SK-N-SH (cell line): ENCODE measurements around the gene ABCA7.

Experiments used
- EP300 ChIP-seq, 2 experiments: IDR thresholded peaks; 2 replicates each; pipeline versions ENCODE4 v1.4.0 to v1.6.1; 2012; ENCODE audit warnings: borderline replicate concordance in 1 of 2, low read depth in 1 of 2, low read length in 1 of 2
- EZH2phosphoT487 ChIP-seq: fragments of 200-600 bp; sonication (generic); IDR thresholded peaks from 2 replicates; pipeline ENCODE4 v1.6.1; 2017; ENCODE audit warnings: low read depth, mixed run types, mild to moderate bottlenecking, antibody characterized with exemption, moderate library complexity, borderline replicate concordance
- GATA2 ChIP-seq: sonication (generic); formaldehyde crosslinking; IDR thresholded peaks from 2 replicates; pipeline ENCODE4 v1.5.0; 2020; ENCODE audit warnings: mild to moderate bottlenecking, missing genetic modification reagents
- NRF1 ChIP-seq: IDR thresholded peaks from 2 replicates; pipeline ENCODE4 v1.6.1; 2012; ENCODE audit warnings: low read depth, mild to moderate bottlenecking, low read length
- POLR2AphosphoS5 ChIP-seq: IDR thresholded peaks from 2 replicates; pipeline ENCODE4 v1.6.1; 2012; ENCODE audit warnings: low read depth, low read length
- SMC3 ChIP-seq: IDR thresholded peaks from 2 replicates; pipeline ENCODE4 v1.6.1; 2012; ENCODE audit warnings: low read depth, low read length, improper control_type of control experiment
- TAF1 ChIP-seq: IDR thresholded peaks from 2 replicates; pipeline ENCODE4 v1.6.1; 2012; ENCODE audit warnings: low read depth, mild to moderate bottlenecking, low read length, moderate library complexity, borderline replicate concordance
- YY1 ChIP-seq: IDR thresholded peaks from 2 replicates; pipeline ENCODE4 v1.4.0; 2012; ENCODE audit warnings: low read depth, mild to moderate bottlenecking
- TF ChIP-seq, protein P1 (sequence below): IDR thresholded peaks from 2 replicates; pipeline ENCODE4 v1.4.0; 2012; ENCODE audit warnings: low read depth
- TF ChIP-seq, protein P2 (sequence below): fragments of 200-600 bp; sonication (generic); IDR thresholded peaks from 2 replicates; pipeline ENCODE4 v1.6.1; 2017; ENCODE audit warnings: antibody characterized with exemption, mild to moderate bottlenecking, moderate library complexity
- TF ChIP-seq, protein P3 (sequence below): IDR thresholded peaks from 2 replicates; pipeline ENCODE4 v1.6.1; 2012; ENCODE audit warnings: mild to moderate bottlenecking, low read depth, low read length, moderate library complexity

DNA sequence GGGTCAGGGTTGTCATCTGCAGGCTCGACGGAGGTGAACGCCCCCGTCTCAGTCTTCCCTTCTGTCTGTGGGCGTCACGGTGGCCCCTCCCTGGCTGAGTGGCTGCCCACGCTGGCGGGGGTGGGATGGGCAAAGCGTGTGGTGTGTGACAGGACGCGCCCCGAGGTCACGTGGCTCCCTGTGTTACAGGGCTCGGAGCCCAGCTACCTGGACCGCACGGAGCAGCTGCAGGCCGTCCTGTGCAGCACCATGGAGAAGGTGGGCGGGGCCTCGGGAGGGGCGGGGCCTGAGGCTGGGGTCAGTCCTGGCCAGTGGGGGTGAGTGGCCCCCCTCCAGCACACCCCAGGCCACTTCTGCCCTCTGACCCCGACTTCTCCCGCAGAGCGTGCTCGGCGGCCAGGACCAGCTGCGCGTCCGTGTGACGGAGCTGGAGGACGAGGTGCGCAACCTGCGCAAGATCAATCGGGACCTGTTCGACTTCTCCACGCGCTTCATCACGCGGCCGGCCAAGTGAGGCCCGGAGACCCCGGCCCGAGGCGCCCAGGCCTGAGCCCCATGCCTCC lies 46.0 kb upstream of the ABCA7 start:
- TF ChIP-seq, protein P1, sequence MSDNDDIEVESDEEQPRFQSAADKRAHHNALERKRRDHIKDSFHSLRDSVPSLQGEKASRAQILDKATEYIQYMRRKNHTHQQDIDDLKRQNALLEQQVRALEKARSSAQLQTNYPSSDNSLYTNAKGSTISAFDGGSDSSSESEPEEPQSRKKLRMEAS = no peak
- TF ChIP-seq, protein P2, sequence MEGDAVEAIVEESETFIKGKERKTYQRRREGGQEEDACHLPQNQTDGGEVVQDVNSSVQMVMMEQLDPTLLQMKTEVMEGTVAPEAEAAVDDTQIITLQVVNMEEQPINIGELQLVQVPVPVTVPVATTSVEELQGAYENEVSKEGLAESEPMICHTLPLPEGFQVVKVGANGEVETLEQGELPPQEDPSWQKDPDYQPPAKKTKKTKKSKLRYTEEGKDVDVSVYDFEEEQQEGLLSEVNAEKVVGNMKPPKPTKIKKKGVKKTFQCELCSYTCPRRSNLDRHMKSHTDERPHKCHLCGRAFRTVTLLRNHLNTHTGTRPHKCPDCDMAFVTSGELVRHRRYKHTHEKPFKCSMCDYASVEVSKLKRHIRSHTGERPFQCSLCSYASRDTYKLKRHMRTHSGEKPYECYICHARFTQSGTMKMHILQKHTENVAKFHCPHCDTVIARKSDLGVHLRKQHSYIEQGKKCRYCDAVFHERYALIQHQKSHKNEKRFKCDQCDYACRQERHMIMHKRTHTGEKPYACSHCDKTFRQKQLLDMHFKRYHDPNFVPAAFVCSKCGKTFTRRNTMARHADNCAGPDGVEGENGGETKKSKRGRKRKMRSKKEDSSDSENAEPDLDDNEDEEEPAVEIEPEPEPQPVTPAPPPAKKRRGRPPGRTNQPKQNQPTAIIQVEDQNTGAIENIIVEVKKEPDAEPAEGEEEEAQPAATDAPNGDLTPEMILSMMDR = no peak
- TF ChIP-seq SMC3 = no peak
- no peak for TF ChIP-seq YY1
- TF ChIP-seq GATA2 (CRISPR knock-in tag) = no peak
- TF ChIP-seq TAF1 = no peak
- TF ChIP-seq POLR2AphosphoS5 = no peak
- TF ChIP-seq, protein P3, sequence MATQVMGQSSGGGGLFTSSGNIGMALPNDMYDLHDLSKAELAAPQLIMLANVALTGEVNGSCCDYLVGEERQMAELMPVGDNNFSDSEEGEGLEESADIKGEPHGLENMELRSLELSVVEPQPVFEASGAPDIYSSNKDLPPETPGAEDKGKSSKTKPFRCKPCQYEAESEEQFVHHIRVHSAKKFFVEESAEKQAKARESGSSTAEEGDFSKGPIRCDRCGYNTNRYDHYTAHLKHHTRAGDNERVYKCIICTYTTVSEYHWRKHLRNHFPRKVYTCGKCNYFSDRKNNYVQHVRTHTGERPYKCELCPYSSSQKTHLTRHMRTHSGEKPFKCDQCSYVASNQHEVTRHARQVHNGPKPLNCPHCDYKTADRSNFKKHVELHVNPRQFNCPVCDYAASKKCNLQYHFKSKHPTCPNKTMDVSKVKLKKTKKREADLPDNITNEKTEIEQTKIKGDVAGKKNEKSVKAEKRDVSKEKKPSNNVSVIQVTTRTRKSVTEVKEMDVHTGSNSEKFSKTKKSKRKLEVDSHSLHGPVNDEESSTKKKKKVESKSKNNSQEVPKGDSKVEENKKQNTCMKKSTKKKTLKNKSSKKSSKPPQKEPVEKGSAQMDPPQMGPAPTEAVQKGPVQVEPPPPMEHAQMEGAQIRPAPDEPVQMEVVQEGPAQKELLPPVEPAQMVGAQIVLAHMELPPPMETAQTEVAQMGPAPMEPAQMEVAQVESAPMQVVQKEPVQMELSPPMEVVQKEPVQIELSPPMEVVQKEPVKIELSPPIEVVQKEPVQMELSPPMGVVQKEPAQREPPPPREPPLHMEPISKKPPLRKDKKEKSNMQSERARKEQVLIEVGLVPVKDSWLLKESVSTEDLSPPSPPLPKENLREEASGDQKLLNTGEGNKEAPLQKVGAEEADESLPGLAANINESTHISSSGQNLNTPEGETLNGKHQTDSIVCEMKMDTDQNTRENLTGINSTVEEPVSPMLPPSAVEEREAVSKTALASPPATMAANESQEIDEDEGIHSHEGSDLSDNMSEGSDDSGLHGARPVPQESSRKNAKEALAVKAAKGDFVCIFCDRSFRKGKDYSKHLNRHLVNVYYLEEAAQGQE = no peak
- no peak for TF ChIP-seq EZH2phosphoT487
- no peak for TF ChIP-seq EP300 (IDR thresholded peaks at IDR 0.05; ENCODE audit: borderline replicate concordance in 1 of 2, low read depth in 1 of 2, low read length in 1 of 2)
- TF ChIP-seq NRF1 = no peak
